ENCODE data around the gene NAP1L5. TPM values are rescaled to one million over a fixed set of nuclear protein-coding genes. Genes with fewer than 3 reads are reported as not detected.

Gene NAP1L5
- total RNA-seq, 1 experiment from 2014 or later = 5.5 TPM

- H3K36me3 ChIP-seq = no peaks in the 10 kb centered on the region
- no peak overlapping the region for H3K27ac ChIP-seq
- no peaks in the 10 kb centered on the region for H3K27me3 ChIP-seq (replicated peaks)
- H3K4me3 ChIP-seq = no peak overlapping the region
- no peak for DNase-seq (ENCODE audit: low read depth in 1 of 2, low spot score in 2 of 2)
- H3K9me3 ChIP-seq (replicated peaks) = no peaks in the 10 kb centered on the region
- H3K4me1 ChIP-seq (replicated peaks) = no peaks in the 10 kb centered on the region
Observed at GRCh38 chr4:88674565-88674964, 23.1 kb downstream of the NAP1L5 start.

GRCh38 chr4:88673886-88674285, 23.7 kb downstream of the NAP1L5 start:
- no peak for DNase-seq (ENCODE audit: low read depth in 1 of 2, low spot score in 2 of 2)
- Histone ChIP-seq H3K4me1 (replicated peaks) (no peaks in the 10 kb centered on the region), H3K36me3 (no peaks in the 10 kb centered on the region), H3K4me3 (no peak overlapping the region), H3K27me3 (replicated peaks) (no peaks in the 10 kb centered on the region), H3K27ac (no peak overlapping the region), H3K9me3 (replicated peaks) (no peaks in the 10 kb centered on the region)

GRCh38 chr4:88672987-88673386, 24.6 kb downstream of the NAP1L5 start:
- peak in 1 of 2 experiments; percentile 26 for DNase-seq (ENCODE audit: low read depth in 1 of 2, low spot score in 2 of 2)
- Histone ChIP-seq H3K27me3 (replicated peaks) (no peaks in the 10 kb centered on the region), H3K4me1 (replicated peaks) (peaks cover 5% of the 10 kb centered on the region), H3K9me3 (replicated peaks) (no peaks in the 10 kb centered on the region), H3K4me3 (no peak overlapping the region), H3K27ac (no peak overlapping the region), H3K36me3 (no peaks in the 10 kb centered on the region; the same call in 1 of the 2 replicates)

- Histone ChIP-seq H3K9me3 (replicated peaks) (no peaks in the 10 kb centered on the region), H3K36me3 (no peaks in the 10 kb centered on the region), H3K4me3 (no peak overlapping the region), H3K4me1 (replicated peaks) (peaks cover 25% of the 10 kb centered on the region), H3K27ac (peak overlapping the region; percentile 35; the same call in 1 of the 2 replicates), H3K27me3 (replicated peaks) (no peaks in the 10 kb centered on the region)
- DNase-seq (ENCODE audit: low read depth in 1 of 2, low spot score in 2 of 2) = peak in 1 of 2 experiments; percentile 36
Observed at GRCh38 chr4:88661739-88662138, 35.9 kb downstream of the NAP1L5 start.

GRCh38 chr4:88660446-88661294, 37.0 kb downstream of the NAP1L5 start:
- Histone ChIP-seq H3K36me3 (no peaks in the 10 kb centered on the region), H3K4me1 (replicated peaks) (peaks cover 25% of the 10 kb centered on the region), H3K27me3 (replicated peaks) (no peaks in the 10 kb centered on the region), H3K27ac (peak overlapping the region; percentile 13; the same call in 1 of the 2 replicates), H3K4me3 (no peak overlapping the region), H3K9me3 (replicated peaks) (no peaks in the 10 kb centered on the region)
- DNase-seq (ENCODE audit: low read depth in 1 of 2, low spot score in 2 of 2) = peak in 1 of 2 experiments; percentile 46

- Histone ChIP-seq H3K4me1 (replicated peaks) (peaks cover 25% of the 10 kb centered on the region), H3K36me3 (0 out of 2 replicates have a peak, but pooled peaks cover 4% of the 10 kb centered on the region), H3K27me3 (replicated peaks) (no peaks in the 10 kb centered on the region), H3K4me3 (no peak overlapping the region), H3K9me3 (replicated peaks) (no peaks in the 10 kb centered on the region), H3K27ac (no peak overlapping the region)
- DNase-seq (ENCODE audit: low read depth in 1 of 2, low spot score in 2 of 2) = no peak
Observed at GRCh38 chr4:88659890-88660208, 37.8 kb downstream of the NAP1L5 start.

GRCh38 chr4:88659055-88659889, 38.4 kb downstream of the NAP1L5 start:
- Histone ChIP-seq H3K9me3 (replicated peaks) (no peaks in the 10 kb centered on the region), H3K4me1 (replicated peaks) (peaks cover 25% of the 10 kb centered on the region), H3K4me3 (no peak overlapping the region), H3K27me3 (replicated peaks) (no peaks in the 10 kb centered on the region), H3K27ac (no peak overlapping the region), H3K36me3 (0 out of 2 replicates have a peak, but pooled peaks cover 4% of the 10 kb centered on the region)
- peak in 1 of 2 experiments; percentile 13 for DNase-seq (ENCODE audit: low read depth in 1 of 2, low spot score in 2 of 2)

GRCh38 chr4:88655226-88655625, 42.4 kb downstream of the NAP1L5 start:
- Histone ChIP-seq H3K36me3 (0 out of 2 replicates have a peak, but pooled peaks cover 4% of the 10 kb centered on the region), H3K9me3 (replicated peaks) (no peaks in the 10 kb centered on the region), H3K27ac (no peak overlapping the region), H3K27me3 (replicated peaks) (no peaks in the 10 kb centered on the region), H3K4me3 (no peak overlapping the region), H3K4me1 (replicated peaks) (peaks cover 4% of the 10 kb centered on the region)
- no peak for DNase-seq (ENCODE audit: low read depth in 1 of 2, low spot score in 2 of 2)

- Histone ChIP-seq H3K4me3 (no peak overlapping the region), H3K27ac (no peak overlapping the region), H3K36me3 (0 out of 2 replicates have a peak, but pooled peaks cover 4% of the 10 kb centered on the region), H3K27me3 (replicated peaks) (no peaks in the 10 kb centered on the region), H3K4me1 (replicated peaks) (no peaks in the 10 kb centered on the region), H3K9me3 (replicated peaks) (no peaks in the 10 kb centered on the region)
- no peak for DNase-seq (ENCODE audit: low read depth in 1 of 2, low spot score in 2 of 2)
Observed at GRCh38 chr4:88653371-88653946, 44.2 kb downstream of the NAP1L5 start.

GRCh38 chr4:88649716-88650115, 47.9 kb downstream of the NAP1L5 start:
- H3K4me1 ChIP-seq (replicated peaks) = no peaks in the 10 kb centered on the region
- no peak overlapping the region for H3K27ac ChIP-seq
- H3K9me3 ChIP-seq (replicated peaks) = no peaks in the 10 kb centered on the region
- H3K27me3 ChIP-seq (replicated peaks) = no peaks in the 10 kb centered on the region
- H3K4me3 ChIP-seq = no peak overlapping the region
- H3K36me3 ChIP-seq = no peaks in the 10 kb centered on the region
- no peak for DNase-seq (ENCODE audit: low read depth in 1 of 2, low spot score in 2 of 2)

- Histone ChIP-seq H3K4me3 (no peak overlapping the region), H3K4me1 (replicated peaks) (no peaks in the 10 kb centered on the region), H3K36me3 (no peaks in the 10 kb centered on the region), H3K9me3 (replicated peaks) (no peaks in the 10 kb centered on the region), H3K27me3 (replicated peaks) (no peaks in the 10 kb centered on the region), H3K27ac (no peak overlapping the region)
- no peak for DNase-seq (ENCODE audit: low read depth in 1 of 2, low spot score in 2 of 2)
Observed at GRCh38 chr4:88646528-88647280, 50.9 kb downstream of the NAP1L5 start.

- Histone ChIP-seq H3K9me3 (replicated peaks) (no peaks in the 10 kb centered on the region), H3K4me3 (no peak overlapping the region), H3K27me3 (replicated peaks) (no peaks in the 10 kb centered on the region), H3K36me3 (no peaks in the 10 kb centered on the region), H3K27ac (no peak overlapping the region), H3K4me1 (replicated peaks) (no peaks in the 10 kb centered on the region)
- no peak for DNase-seq (ENCODE audit: low read depth in 1 of 2, low spot score in 2 of 2)
Observed at GRCh38 chr4:88645994-88646393, 51.6 kb downstream of the NAP1L5 start.
